Measurements from ENCODE around the gene DAPK3.
A peak's percentile ranks its signal among the peaks of the same experiment; 100 is the strongest.

DAPK3 gene

DNA sequence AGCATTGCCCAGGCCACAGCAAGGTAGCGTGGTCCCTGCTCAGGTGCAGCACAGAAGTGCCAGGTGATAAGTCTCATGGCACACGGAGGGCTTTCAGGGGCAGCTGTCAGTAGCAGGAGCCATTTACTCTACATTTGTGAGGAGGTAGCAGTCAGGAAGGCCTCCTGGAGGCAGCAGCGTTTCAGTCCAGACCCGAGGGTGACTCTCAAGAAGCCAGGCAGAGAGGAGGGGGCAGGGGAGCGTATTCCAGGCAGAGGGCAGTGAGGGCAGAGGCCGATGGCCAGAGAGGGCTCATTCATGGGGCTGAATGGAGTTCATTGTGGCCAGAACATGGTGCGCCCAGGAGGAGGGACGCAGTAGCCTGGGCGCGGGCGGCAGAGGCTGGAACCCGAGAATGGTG is 45.6 kb upstream of the DAPK3 start:
- peaks cover 0 to 42% (median 29%) of the 10 kb centered on the region in 4 donors for H3K4me1 ChIP-seq
- intact Hi-C loops (cut with DNase I; ENCODE audit: low total_unique reads): no loop called here
- no peaks in the 10 kb centered on the region for H3K27me3 ChIP-seq
- TF ChIP-seq, protein P1, sequence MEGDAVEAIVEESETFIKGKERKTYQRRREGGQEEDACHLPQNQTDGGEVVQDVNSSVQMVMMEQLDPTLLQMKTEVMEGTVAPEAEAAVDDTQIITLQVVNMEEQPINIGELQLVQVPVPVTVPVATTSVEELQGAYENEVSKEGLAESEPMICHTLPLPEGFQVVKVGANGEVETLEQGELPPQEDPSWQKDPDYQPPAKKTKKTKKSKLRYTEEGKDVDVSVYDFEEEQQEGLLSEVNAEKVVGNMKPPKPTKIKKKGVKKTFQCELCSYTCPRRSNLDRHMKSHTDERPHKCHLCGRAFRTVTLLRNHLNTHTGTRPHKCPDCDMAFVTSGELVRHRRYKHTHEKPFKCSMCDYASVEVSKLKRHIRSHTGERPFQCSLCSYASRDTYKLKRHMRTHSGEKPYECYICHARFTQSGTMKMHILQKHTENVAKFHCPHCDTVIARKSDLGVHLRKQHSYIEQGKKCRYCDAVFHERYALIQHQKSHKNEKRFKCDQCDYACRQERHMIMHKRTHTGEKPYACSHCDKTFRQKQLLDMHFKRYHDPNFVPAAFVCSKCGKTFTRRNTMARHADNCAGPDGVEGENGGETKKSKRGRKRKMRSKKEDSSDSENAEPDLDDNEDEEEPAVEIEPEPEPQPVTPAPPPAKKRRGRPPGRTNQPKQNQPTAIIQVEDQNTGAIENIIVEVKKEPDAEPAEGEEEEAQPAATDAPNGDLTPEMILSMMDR (IDR thresholded peaks at IDR 0.05): no peak
- DNase-seq: no peak
- peaks cover 12 to 40% (median 38%) of the 10 kb centered on the region in 3 donors for H3K36me3 ChIP-seq
- peak overlapping the region in 1 of 2 donors; percentile 66 for H3K27ac ChIP-seq
- H3K9me3 ChIP-seq: no peaks in the 10 kb centered on the region
- H3K4me3 ChIP-seq: no peak overlapping the region

DNA sequence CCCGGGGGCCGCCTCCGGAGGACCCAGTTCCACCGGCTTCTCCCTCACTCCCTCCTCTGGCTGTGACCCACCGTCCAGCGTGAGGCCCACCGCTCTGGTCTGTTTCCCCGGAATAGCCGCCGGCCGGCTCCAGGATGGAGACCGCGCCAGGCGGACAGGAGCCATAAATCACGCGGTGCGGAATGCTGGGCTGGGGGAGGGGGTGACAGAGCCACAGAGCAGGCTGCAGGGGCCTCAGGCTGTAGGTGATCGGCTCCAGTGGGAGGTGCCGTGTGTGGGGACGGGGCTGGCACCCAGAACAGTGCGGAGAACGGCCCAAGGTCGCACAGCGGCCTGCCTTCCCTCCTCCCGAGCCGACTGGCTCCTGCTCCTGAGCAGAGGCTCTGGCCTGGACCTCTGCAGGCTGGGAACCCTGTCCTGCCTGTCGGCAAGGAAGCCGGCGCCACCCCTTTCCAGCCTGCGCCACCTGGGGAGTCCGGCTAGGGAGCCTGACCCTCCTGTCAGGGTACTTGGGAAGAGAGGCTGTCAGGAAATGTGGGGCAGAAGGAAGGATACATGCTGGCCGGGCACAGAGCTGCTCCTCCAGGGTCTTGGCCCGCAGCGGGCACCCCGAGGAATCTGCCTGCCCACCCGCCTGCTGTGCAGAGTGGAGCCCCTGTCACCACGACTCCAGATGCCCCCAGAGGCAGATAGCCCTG is 45.0 kb upstream of the DAPK3 start:
- Histone ChIP-seq H3K36me3 (peaks cover 12 to 43% (median 40%) of the 10 kb centered on the region in 3 donors), H3K9me3 (no peaks in the 10 kb centered on the region), H3K27ac (peak overlapping the region; percentile 66), H3K4me3 (peak overlapping the region; percentile 14 to 33), H3K4me1 (peaks cover 0 to 48% (median 35%) of the 10 kb centered on the region in 4 donors), H3K27me3 (no peaks in the 10 kb centered on the region)
- TF ChIP-seq, protein P1 (IDR thresholded peaks at IDR 0.05): no peak
- intact Hi-C loops (cut with DNase I; ENCODE audit: low total_unique reads): no loop called here
- DNase-seq: no peak

DNA sequence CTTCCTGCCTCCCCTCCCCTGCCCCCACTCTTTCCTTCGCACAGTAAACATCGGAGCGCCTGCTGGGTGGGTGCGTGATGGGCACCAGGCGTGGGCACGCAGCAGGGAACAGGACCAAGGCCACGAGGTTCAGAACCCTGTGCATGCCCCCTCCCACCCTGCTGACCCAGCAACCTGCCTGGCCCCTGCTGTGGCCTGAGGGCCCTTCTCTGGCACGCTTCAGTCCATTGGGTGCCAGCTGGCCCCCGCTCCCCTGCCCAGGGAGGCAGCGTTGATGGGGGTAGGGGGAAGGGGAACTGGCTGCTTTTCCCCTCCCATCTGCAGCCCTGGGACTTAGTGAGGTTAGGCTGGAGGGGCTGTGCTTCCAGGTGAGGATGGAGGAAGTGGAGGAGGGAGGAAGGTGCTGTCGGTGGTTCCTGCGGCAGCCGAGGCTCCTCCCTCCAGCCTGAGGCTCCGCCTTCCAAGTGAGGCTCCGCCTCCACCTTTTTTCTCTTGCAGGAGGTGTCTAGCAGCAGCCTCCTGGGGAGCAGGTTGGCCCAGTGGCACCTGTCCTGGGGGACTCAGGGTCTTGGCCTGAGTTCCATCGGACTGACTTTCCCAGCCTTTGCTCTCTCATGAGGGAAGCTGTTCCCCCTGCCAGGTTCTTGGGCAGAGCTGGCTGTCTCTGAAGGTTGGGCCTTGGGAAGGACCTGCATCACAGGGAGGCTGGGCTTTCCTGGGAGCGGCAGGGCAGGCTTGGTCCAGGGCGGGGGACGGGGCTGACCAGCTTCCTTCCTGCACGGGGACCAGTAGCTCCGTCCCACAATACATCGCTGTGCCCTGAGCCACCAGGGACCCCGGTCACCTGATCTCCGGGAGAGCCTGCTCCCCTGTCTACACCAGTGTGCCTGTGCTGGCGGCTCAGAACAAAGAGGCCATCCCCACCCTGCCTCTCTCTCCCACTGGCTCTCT is 43.9 kb upstream of the DAPK3 start:
- Histone ChIP-seq H3K9me3 (no peaks in the 10 kb centered on the region), H3K27me3 (no peaks in the 10 kb centered on the region), H3K27ac (peak overlapping the region; percentile 66), H3K4me1 (peaks cover 0 to 58% (median 46%) of the 10 kb centered on the region in 4 donors), H3K4me3 (peak overlapping the region; percentile 14 to 33), H3K36me3 (peaks cover 12 to 50% (median 40%) of the 10 kb centered on the region in 3 donors)
- intact Hi-C loops (cut with DNase I; ENCODE audit: low total_unique reads): no loop called here
- TF ChIP-seq, protein P1 (IDR thresholded peaks at IDR 0.05): no peak
- no peak for DNase-seq

DNA sequence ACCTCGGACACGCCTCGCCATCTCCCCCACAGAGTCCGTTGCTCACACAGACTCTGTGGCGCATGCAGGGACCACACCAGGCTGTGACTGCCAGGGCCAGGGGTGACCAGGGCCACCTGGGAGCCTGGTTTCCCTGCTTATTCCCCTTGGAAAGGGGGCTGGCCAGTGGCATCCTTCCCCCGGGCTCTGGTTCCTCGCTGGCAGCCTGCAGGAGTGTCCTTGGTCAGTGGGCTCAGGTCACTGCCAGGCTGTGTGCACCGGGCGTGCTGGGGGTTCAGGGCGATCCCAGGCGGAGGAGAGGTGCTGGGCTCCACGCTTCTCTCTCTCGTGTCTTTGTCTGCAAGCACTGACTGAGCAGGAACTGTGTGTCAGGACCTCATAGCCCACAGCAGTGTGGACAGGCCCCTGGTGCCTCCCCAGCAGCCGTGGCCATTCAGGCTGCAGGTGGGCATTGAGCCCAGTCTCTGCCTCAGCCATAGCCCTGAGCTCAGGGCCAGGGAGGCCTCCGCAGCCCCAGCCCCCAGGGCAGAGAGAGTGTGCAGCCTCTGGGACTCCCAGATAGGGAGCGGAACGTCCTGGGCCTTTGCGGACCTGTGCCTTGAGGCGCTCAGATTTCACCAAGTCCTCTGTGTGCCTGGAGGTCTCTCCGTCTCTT is 43.1 kb upstream of the DAPK3 start:
- no peak overlapping the region for H3K27ac ChIP-seq
- H3K27me3 ChIP-seq: no peaks in the 10 kb centered on the region
- DNase-seq: no peak
- H3K9me3 ChIP-seq: no peaks in the 10 kb centered on the region
- no peak overlapping the region for H3K4me3 ChIP-seq
- intact Hi-C loops (cut with DNase I; ENCODE audit: low total_unique reads): no loop called here
- H3K36me3 ChIP-seq: peaks cover 12 to 50% (median 33%) of the 10 kb centered on the region in 3 donors
- TF ChIP-seq, protein P1 (IDR thresholded peaks at IDR 0.05): no peak
- H3K4me1 ChIP-seq: peaks cover 0 to 65% (median 48%) of the 10 kb centered on the region in 4 donors

DNA sequence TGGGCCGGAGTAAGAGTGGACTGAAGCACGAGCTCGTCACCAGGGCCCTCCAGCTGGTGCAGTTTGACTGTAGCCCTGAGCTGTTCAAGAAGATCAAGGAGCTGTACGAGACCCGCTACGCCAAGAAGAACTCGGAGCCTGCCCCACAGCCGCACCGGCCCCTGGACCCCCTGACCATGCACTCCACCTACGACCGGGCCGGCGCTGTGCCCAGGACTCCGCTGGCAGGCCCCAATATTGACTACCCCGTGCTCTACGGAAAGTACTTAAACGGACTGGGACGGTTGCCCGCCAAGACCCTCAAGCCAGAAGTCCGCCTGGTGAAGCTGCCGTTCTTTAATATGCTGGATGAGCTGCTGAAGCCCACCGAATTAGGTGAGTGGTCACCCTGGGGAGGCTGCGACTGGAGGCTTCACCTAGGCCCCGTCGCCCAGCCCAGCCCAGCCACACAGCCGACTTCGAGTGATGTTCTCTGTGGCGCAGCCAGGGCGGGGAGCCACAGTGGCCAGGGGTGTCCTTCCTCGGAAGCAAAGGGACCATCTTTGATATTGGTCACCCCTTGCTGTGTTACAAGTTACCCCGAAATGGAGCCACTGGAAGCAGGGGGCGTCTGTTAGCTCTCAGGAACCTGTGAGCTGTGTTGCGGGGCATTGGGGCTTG is 42.2 kb upstream of the DAPK3 start:
- TF ChIP-seq, protein P1 (IDR thresholded peaks at IDR 0.05): no peak
- H3K4me1 ChIP-seq: peaks cover 0 to 74% (median 55%) of the 10 kb centered on the region in 4 donors
- no peaks in the 10 kb centered on the region for H3K27me3 ChIP-seq
- no peak overlapping the region for H3K4me3 ChIP-seq
- H3K36me3 ChIP-seq: peaks cover 12 to 41% (median 24%) of the 10 kb centered on the region in 3 donors
- intact Hi-C loops (cut with DNase I; ENCODE audit: low total_unique reads): no loop called here
- H3K9me3 ChIP-seq: no peaks in the 10 kb centered on the region
- H3K27ac ChIP-seq: no peak overlapping the region
- DNase-seq: no peak
